Transverse colon (tissue), 4 donors: Measurements from ENCODE around the gene ZNF414. TPM values are rescaled to one million over a fixed set of nuclear protein-coding genes. Genes with fewer than 3 reads are reported as not detected.

Experiments used
- DNase-seq: peaks from one replicate; pipeline ENCODE4 v3.0.0-alpha.2; 2019
- H3K27ac ChIP-seq, 4 donors: fragments of 200-600 bp; sonication (generic); 2 replicates each; pipeline ENCODE4 v1.5.1; 2016 to 2018; ENCODE audit warnings: inconsistent platforms in 4 of 4
- H3K27me3 ChIP-seq: fragments of 200-600 bp; sonication (generic); 2 replicates; pipeline ENCODE4 v1.5.1; 2017; ENCODE audit warnings: inconsistent platforms
- H3K36me3 ChIP-seq, 4 donors: fragments of 200-600 bp; sonication (generic); 2 replicates each; pipeline ENCODE4 v1.5.1; 2017 to 2019; ENCODE audit warnings: inconsistent platforms in 4 of 4
- H3K4me1 ChIP-seq, 4 donors: fragments of 200-600 bp; sonication (generic); 2 replicates each; pipeline ENCODE4 v1.5.1; 2017 to 2020; ENCODE audit warnings: inconsistent platforms in 4 of 4
- H3K4me3 ChIP-seq, 4 donors: fragments of 200-600 bp; sonication (generic); 1 replicate in 1 of 4; 2 replicates in 3 of 4; pipeline versions ENCODE4 v1.5.1 to v1.6.1; 2017 to 2019; ENCODE audit warnings: inconsistent platforms in 4 of 4
- H3K9me3 ChIP-seq, 2 donors: fragments of 200-600 bp; sonication (generic); 2 replicates each; pipeline ENCODE4 v1.5.1; 2017 to 2019; ENCODE audit warnings: inconsistent platforms in 2 of 2
- CTCF ChIP-seq, 5 experiments: fragments of 200-600 bp in 3 of 5; fragments of 450-650 bp in 2 of 5; sonication (generic) in 3 of 5; IDR thresholded peaks; 1 replicate in 2 of 5; 2 replicates in 3 of 5; pipeline ENCODE4 v1.5.1; 2016 to 2017; ENCODE audit warnings: antibody characterized with exemption in 5 of 5, inconsistent platforms in 3 of 5, mild to moderate bottlenecking in 2 of 5, moderate library complexity in 1 of 5
- EP300 ChIP-seq: sonication (generic); formaldehyde crosslinking; IDR thresholded peaks from one replicate; pipeline ENCODE4 v1.6.1; 2017; ENCODE audit warnings: antibody characterized with exemption, low read depth
- POLR2A ChIP-seq: fragments of 450-650 bp; IDR thresholded peaks from one replicate; pipeline ENCODE4 v1.6.1; 2016; ENCODE audit warnings: antibody characterized with exemption, mild to moderate bottlenecking, moderate library complexity
- POLR2AphosphoS5 ChIP-seq, 3 donors: sonication (generic); formaldehyde crosslinking; IDR thresholded peaks; one replicate each; pipeline ENCODE4 v1.6.1; 2016; ENCODE audit warnings: antibody characterized with exemption in 3 of 3
- WGBS, 2 donors: methylation state at CpG; one replicate each; pipeline ENCODE4 v1.1.5; 2018; ENCODE audit warnings: low coverage in 1 of 2; 5-methylcytosine and 5-hydroxymethylcytosine counted together
- in situ Hi-C, 4 donors: fragments of 200-750 bp; cut with MboI; loops; one replicate each; pipeline versions ENCODE4 v1.15.0 to v1.15.1; 2017; ENCODE audit warnings: low sequenced_read_pairs in 3 of 4, low pct_ligation_motif_present in 1 of 4, low pct_unique_long_range_greater_than_20kb in 1 of 4
- intact Hi-C: fragments of 100-400 bp; cut with DNase I; formaldehyde crosslinking; loops from one replicate; pipeline ENCODE4 v1.15.1; 2023; ENCODE audit warnings: low total_unique reads
- total RNA-seq, 4 donors: library from RNA; depleted of rRNA; stranded (reverse); fragments of >200 nt; gene quantifications; one replicate each; pipeline ENCODE4 v1.1.0, GENCODE V29; 2016

Gene ZNF414
- total RNA-seq, 4 donors from 2014 or later: 7.8 to 13.8 (median 11.0) TPM

DNA sequence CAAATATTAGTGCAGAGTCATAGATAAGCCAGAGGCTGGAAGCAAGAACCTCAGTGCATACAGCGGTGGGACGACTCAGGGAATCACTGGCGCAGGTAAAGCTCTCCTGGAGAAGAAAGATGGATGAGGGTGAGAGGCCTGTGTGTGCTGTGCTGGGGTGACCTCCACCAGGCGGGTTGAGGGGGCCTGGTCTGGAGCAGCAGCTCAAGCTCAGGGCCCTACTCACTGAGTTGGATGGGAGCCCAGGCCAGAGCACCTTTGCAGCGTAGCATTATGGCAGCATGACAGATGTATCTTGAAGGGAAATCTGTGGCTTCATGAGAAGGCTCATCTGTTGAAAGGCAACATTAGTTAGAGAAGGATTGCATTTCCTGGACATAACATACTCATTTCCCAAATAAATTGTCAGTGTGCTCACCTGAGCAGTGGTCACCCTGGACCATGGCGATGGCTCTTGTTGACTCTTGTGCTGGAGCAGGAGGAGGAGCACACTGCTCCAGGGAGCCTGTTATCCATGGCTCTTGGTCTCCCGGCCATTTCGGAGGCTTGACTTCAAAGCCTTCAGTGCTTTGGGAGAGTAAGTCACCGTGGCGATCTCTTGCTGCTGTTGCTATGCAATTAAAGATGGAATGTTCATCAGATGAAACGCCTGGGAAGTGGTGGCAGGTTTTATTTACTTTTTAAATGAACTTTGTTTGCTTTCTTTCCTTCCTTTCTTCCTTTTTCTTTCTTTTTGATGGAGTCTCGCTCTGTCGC is 44.2 kb downstream of the ZNF414 start:
- Histone ChIP-seq H3K4me1 (peaks cover 0 to 4% (median 0%) of the 10 kb centered on the region in 4 donors), H3K9me3 (no peaks in the 10 kb centered on the region), H3K27ac (no peak overlapping the region), H3K36me3 (peaks cover 2 to 89% (median 51%) of the 10 kb centered on the region in 4 donors), H3K4me3 (no peak overlapping the region), H3K27me3 (no peaks in the 10 kb centered on the region)
- 81 to 83% methylated on average over 5 to 13 of the region's 13 CpGs for WGBS, 2 donors
- TF ChIP-seq CTCF (IDR thresholded peaks at IDR 0.05): no peak
- in situ Hi-C loops (no loop called here), intact Hi-C loops (no loop called here)
- no peak for DNase-seq

DNA sequence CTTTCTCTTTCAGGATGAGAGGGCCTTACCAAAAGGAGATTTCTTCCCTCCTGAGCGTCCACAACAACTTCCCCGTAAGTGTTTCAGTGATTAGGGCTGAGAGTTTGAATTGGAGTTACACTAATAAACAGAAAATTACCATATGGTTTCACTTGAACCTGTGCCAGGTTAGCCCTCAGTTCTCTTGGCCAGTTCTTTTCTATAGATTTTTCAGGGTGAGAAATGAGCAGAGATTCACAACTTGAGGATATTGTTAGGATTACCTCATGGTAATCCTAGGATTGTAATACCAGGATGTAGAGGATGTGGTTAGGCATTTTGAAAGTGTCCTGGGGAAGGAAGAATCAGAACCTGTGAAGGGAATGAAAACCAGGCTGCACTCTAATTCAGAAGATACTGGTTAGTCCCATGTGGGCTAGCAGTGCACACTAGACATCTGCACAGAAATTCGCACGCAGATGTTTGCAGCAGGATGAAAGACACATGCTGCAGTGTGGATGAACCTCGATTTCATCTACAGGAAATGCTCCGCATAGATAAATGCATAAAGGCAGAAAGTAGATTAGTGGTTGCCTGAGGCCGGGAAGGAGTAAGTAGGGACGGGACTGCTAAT is 45.1 kb downstream of the ZNF414 start:
- 86 to 87% methylated on average over 5 to 8 of the region's 8 CpGs for whole genome bisulfite sequencing, 2 donors
- DNase-seq: no peak
- H3K4me1 ChIP-seq: peaks cover 0 to 4% (median 0%) of the 10 kb centered on the region in 4 donors
- in situ Hi-C loops (no loop called here), intact Hi-C loops (no loop called here)
- no peaks in the 10 kb centered on the region for H3K9me3 ChIP-seq
- no peak for TF ChIP-seq POLR2A
- TF ChIP-seq POLR2AphosphoS5 (IDR thresholded peaks at IDR 0.05): no peak
- TF ChIP-seq CTCF (IDR thresholded peaks at IDR 0.05): no peak
- TF ChIP-seq EP300: no peak
- H3K27ac ChIP-seq: no peak overlapping the region
- peaks cover 2 to 90% (median 51%) of the 10 kb centered on the region in 4 donors for H3K36me3 ChIP-seq
- H3K4me3 ChIP-seq: no peak overlapping the region
- no peaks in the 10 kb centered on the region for H3K27me3 ChIP-seq

- 83 to 93% methylated on average over 3 of the region's 3 CpGs for WGBS, 2 donors
- H3K27ac ChIP-seq: no peak overlapping the region
- in situ Hi-C loops: no loop called here
- DNase-seq: no peak
- H3K4me3 ChIP-seq: no peak overlapping the region
- H3K9me3 ChIP-seq: no peaks in the 10 kb centered on the region
- intact Hi-C loops: no loop called here
- TF ChIP-seq POLR2A: no peak
- TF ChIP-seq CTCF (IDR thresholded peaks at IDR 0.05): no peak
- TF ChIP-seq POLR2AphosphoS5 (IDR thresholded peaks at IDR 0.05): no peak
- no peak for TF ChIP-seq EP300
- H3K27me3 ChIP-seq: no peaks in the 10 kb centered on the region
- peaks cover 2 to 89% (median 49%) of the 10 kb centered on the region in 4 donors for H3K36me3 ChIP-seq
- peaks cover 0 to 3% (median 0%) of the 10 kb centered on the region in 4 donors for H3K4me1 ChIP-seq
Observed at GRCh38 chr19:8468124-8468523, 45.8 kb downstream of the ZNF414 start.

- DNase-seq: no peak
- in situ Hi-C loops: no loop called here
- no peak for TF ChIP-seq POLR2AphosphoS5 (IDR thresholded peaks at IDR 0.05)
- no peak for TF ChIP-seq EP300
- TF ChIP-seq POLR2A: no peak
- no peak for TF ChIP-seq CTCF (IDR thresholded peaks at IDR 0.05)
- H3K27me3 ChIP-seq: no peaks in the 10 kb centered on the region
- no peaks in the 10 kb centered on the region for H3K9me3 ChIP-seq
- intact Hi-C loops: no loop called here
- WGBS, 2 donors: 80 to 93% methylated on average over 4 of the region's 4 CpGs
- H3K36me3 ChIP-seq: peaks cover 2 to 72% (median 39%) of the 10 kb centered on the region in 4 donors
- H3K4me1 ChIP-seq: peaks cover 0 to 8% (median 4%) of the 10 kb centered on the region in 4 donors
- no peak overlapping the region for H3K27ac ChIP-seq
- no peak overlapping the region for H3K4me3 ChIP-seq
Observed at GRCh38 chr19:8466018-8466417, 47.9 kb downstream of the ZNF414 start.
